HUDEP-2 (cell line): ENCODE results near the gene SHMT2.

Source experiments
- DNase-seq, 76 experiments: peaks; one replicate each; lab custom pipeline; 2025; ENCODE audit not compliant: unreplicated experiment in 76 of 76; lab: John Stamatoyannopoulos, UW

Gene SHMT2

GRCh38 chr12:57224278-57224972, 5.1 kb upstream of the SHMT2 start:
- DNase-seq = no peak

GRCh38 chr12:57224973-57225679, 4.4 kb upstream of the SHMT2 start:
- peak in 56 of 76 experiments; percentile 9 to 70 (median 44) for DNase-seq

GRCh38 chr12:57225680-57226210, 3.8 kb upstream of the SHMT2 start:
- DNase-seq = no peak

- DNase-seq = no peak
Measured at GRCh38 chr12:57226588-57227314, 2.8 kb upstream of the SHMT2 start.

- no peak for DNase-seq
Measured at GRCh38 chr12:57227315-57228115, 2.0 kb upstream of the SHMT2 start.

- DNase-seq = peak in 2 of 76 experiments; percentile 34 to 66
Measured at GRCh38 chr12:57229046-57229633, 371 bp upstream of the SHMT2 start.

GRCh38 chr12:57230381-57231155, 1.1 kb downstream of the SHMT2 start:
- DNase-seq = no peak

- no peak for DNase-seq
Measured at GRCh38 chr12:57231276-57232021, 1.9 kb downstream of the SHMT2 start.

- DNase-seq = no peak
Measured at GRCh38 chr12:57232156-57232756, 2.7 kb downstream of the SHMT2 start.

- no peak for DNase-seq
Measured at GRCh38 chr12:57233357-57234232, 4.1 kb downstream of the SHMT2 start.

GRCh38 chr12:57234233-57234570, 4.7 kb downstream of the SHMT2 start:
- DNase-seq = no peak

GRCh38 chr12:57234571-57235016, 5.1 kb downstream of the SHMT2 start:
- DNase-seq = no peak

GRCh38 chr12:57235017-57235727, 5.7 kb downstream of the SHMT2 start:
- DNase-seq = peak in 47 of 76 experiments; percentile 13 to 94 (median 49)

GRCh38 chr12:57235728-57236131, 6.2 kb downstream of the SHMT2 start:
- no peak for DNase-seq

- DNase-seq = no peak
Measured at GRCh38 chr12:57236201-57236924, 6.9 kb downstream of the SHMT2 start.
